HepG2 (cell line): Measurements from ENCODE around the gene RAD50. TPM values are rescaled to one million over a fixed set of nuclear protein-coding genes. Genes with fewer than 3 reads are reported as not detected.

Source experiments
- CREB1 ChIP-seq, 2 experiments: fragments of 450-650 bp in 1 of 2; IDR thresholded peaks; 2 replicates each; pipeline ENCODE4 v1.6.1; 2016 to 2017; ENCODE audit warnings: control low read depth in 1 of 2, mild to moderate bottlenecking in 1 of 2, missing compliant biosample characterization in 1 of 2, missing genetic modification characterization in 1 of 2
- EED ChIP-seq: sonication (generic); formaldehyde crosslinking; IDR thresholded peaks from 2 replicates; pipeline ENCODE4 v1.5.0; 2020; ENCODE audit warnings: mild to moderate bottlenecking, missing genetic modification reagents
- KDM5A ChIP-seq: fragments of 200-600 bp; sonication (generic); IDR thresholded peaks from 2 replicates; pipeline ENCODE4 v1.7.0; 2018; ENCODE audit warnings: antibody characterized with exemption, mild to moderate bottlenecking, low read length, borderline replicate concordance
- MXI1 ChIP-seq: IDR thresholded peaks from 3 replicates; pipeline ENCODE4 v1.6.1; 2012; ENCODE audit warnings: low read depth, low read length, inconsistent platforms, borderline replicate concordance
- NCOA2 ChIP-seq: sonication (generic); formaldehyde crosslinking; IDR thresholded peaks from 2 replicates; pipeline ENCODE4 v1.8.0; 2022; ENCODE audit warnings: inconsistent platforms
- PRMT3 ChIP-seq: sonication (generic); formaldehyde crosslinking; IDR thresholded peaks from 2 replicates; pipeline ENCODE4 v1.8.1; 2022; ENCODE audit warnings: low read depth, mild to moderate bottlenecking, moderate library complexity, missing genetic modification reagents, borderline replicate concordance
- RARA ChIP-seq: IDR thresholded peaks from 2 replicates; pipeline ENCODE4 v1.6.1; 2016; ENCODE audit warnings: missing genetic modification reagents, missing compliant biosample characterization
- RXRB ChIP-seq: IDR thresholded peaks from 2 replicates; pipeline ENCODE4 v1.6.1; 2016; ENCODE audit warnings: borderline replicate concordance, missing genetic modification reagents, missing compliant biosample characterization
- ZC3H4 ChIP-seq: sonication (generic); formaldehyde crosslinking; IDR thresholded peaks from 2 replicates; pipeline ENCODE4 v1.4.0; 2020; ENCODE audit warnings: missing genetic modification reagents, borderline replicate concordance
- polyA plus RNA-seq, 8 experiments: library from polyadenylated mRNA; depleted of rRNA in 3 of 8; stranded (reverse) in 7 of 8; unstranded in 1 of 8; fragments of >200 nt; fragmentation: Illumina TruSeq in 4 of 8; extraction: Trizol in 4 of 8; gene quantifications; 2 replicates each; pipeline versions ENCODE4 v1.2.1 to v1.2.3, GENCODE V29; 2011 to 2016; ENCODE audit warnings: low read depth in 4 of 8, missing spikeins in 1 of 8, mixed read lengths in 1 of 8; ENCODE audit not compliant: insufficient read depth in 1 of 8
- total RNA-seq, 5 experiments: library from RNA; depleted of rRNA; stranded (reverse); fragments of >200 nt; fragmentation: Illumina TruSeq; extraction: Trizol; gene quantifications; 2 replicates each; pipeline ENCODE4 v1.2.3, GENCODE V29; 2016; ENCODE audit warnings: low read depth in 1 of 5
- TF ChIP-seq, protein P1 (sequence below): sonication (generic); formaldehyde crosslinking; IDR thresholded peaks from 2 replicates; pipeline ENCODE4 v1.4.0; 2020; ENCODE audit warnings: missing genetic modification reagents, borderline replicate concordance
- TF ChIP-seq, protein P2 (sequence below): sonication (generic); formaldehyde crosslinking; IDR thresholded peaks from 2 replicates; pipeline ENCODE4 v1.4.0; 2020; ENCODE audit warnings: missing genetic modification reagents, borderline replicate concordance
- TF ChIP-seq, protein P3 (sequence below): sonication (generic); formaldehyde crosslinking; IDR thresholded peaks from 2 replicates; pipeline ENCODE4 v1.5.0; 2020; ENCODE audit warnings: mild to moderate bottlenecking, missing genetic modification reagents, borderline replicate concordance

The RAD50 gene
- total and polyA plus RNA-seq, 2 of the 13 experiments (the other 11 are each of a cell fraction or from before 2014, with no cell fraction given): 19.2 to 23.4 TPM

DNA sequence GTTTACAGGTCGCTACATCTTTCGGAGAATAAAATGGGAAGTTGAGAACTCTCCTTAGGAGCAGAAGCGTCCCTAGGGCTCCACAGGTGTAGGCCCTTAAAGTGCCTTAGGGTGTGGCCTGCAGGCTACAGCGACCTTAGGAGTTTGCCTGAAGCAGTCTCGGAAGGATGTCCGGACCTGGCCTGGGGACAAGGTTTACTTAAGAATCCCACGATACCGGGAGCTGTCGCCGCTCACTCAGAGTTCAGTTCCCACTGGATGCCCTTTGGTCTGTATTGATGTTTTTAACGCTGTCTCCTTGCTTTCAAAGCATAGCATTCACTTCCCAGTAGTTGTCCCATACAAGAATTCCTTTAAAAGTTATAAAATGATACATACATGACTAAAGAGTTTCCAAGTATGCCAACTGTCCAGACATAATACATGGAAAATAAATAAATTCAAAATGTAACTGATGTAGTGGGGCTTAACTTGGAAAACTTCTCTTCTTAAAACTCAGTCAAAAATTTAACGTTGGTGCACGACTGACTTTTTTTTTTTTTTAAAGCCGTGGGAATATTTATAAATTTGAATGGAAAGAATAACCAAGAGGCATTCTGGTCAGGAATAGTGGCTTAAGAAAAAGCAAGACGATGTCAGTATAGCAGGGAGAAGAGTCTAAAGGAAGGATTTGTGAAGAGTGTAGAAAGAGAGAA is 848 bp downstream of the RAD50 start (continued):
- TF ChIP-seq, protein P1, sequence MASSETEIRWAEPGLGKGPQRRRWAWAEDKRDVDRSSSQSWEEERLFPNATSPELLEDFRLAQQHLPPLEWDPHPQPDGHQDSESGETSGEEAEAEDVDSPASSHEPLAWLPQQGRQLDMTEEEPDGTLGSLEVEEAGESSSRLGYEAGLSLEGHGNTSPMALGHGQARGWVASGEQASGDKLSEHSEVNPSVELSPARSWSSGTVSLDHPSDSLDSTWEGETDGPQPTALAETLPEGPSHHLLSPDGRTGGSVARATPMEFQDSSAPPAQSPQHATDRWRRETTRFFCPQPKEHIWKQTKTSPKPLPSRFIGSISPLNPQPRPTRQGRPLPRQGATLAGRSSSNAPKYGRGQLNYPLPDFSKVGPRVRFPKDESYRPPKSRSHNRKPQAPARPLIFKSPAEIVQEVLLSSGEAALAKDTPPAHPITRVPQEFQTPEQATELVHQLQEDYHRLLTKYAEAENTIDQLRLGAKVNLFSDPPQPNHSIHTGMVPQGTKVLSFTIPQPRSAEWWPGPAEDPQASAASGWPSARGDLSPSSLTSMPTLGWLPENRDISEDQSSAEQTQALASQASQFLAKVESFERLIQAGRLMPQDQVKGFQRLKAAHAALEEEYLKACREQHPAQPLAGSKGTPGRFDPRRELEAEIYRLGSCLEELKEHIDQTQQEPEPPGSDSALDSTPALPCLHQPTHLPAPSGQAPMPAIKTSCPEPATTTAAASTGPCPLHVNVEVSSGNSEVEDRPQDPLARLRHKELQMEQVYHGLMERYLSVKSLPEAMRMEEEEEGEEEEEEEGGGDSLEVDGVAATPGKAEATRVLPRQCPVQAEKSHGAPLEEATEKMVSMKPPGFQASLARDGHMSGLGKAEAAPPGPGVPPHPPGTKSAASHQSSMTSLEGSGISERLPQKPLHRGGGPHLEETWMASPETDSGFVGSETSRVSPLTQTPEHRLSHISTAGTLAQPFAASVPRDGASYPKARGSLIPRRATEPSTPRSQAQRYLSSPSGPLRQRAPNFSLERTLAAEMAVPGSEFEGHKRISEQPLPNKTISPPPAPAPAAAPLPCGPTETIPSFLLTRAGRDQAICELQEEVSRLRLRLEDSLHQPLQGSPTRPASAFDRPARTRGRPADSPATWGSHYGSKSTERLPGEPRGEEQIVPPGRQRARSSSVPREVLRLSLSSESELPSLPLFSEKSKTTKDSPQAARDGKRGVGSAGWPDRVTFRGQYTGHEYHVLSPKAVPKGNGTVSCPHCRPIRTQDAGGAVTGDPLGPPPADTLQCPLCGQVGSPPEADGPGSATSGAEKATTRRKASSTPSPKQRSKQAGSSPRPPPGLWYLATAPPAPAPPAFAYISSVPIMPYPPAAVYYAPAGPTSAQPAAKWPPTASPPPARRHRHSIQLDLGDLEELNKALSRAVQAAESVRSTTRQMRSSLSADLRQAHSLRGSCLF (CRISPR knock-in tag): no peak
- TF ChIP-seq KDM5A (peak; percentile 24; the same call in 1 of the 2 replicates), CREB1 (IDR thresholded peaks at IDR 0.05) (no peak), CREB1 (CRISPR knock-in tag; IDR thresholded peaks at IDR 0.05) (peak; percentile 34; the same call in 1 of the 2 replicates), RXRB (CRISPR knock-in tag) (peak; percentile 66), MXI1 (peak; percentile 49; the same call in 1 of the 3 replicates), ZC3H4 (CRISPR knock-in tag) (peak; percentile 60; the same call in 1 of the 2 replicates), EED (CRISPR knock-in tag) (no peak), RARA (CRISPR knock-in tag) (peak; percentile 79), NCOA2 (0 out of 2 replicates have a peak, but pooled peaks have one; percentile 10), PRMT3 (CRISPR knock-in tag) (no peak)
- TF ChIP-seq, protein P2, sequence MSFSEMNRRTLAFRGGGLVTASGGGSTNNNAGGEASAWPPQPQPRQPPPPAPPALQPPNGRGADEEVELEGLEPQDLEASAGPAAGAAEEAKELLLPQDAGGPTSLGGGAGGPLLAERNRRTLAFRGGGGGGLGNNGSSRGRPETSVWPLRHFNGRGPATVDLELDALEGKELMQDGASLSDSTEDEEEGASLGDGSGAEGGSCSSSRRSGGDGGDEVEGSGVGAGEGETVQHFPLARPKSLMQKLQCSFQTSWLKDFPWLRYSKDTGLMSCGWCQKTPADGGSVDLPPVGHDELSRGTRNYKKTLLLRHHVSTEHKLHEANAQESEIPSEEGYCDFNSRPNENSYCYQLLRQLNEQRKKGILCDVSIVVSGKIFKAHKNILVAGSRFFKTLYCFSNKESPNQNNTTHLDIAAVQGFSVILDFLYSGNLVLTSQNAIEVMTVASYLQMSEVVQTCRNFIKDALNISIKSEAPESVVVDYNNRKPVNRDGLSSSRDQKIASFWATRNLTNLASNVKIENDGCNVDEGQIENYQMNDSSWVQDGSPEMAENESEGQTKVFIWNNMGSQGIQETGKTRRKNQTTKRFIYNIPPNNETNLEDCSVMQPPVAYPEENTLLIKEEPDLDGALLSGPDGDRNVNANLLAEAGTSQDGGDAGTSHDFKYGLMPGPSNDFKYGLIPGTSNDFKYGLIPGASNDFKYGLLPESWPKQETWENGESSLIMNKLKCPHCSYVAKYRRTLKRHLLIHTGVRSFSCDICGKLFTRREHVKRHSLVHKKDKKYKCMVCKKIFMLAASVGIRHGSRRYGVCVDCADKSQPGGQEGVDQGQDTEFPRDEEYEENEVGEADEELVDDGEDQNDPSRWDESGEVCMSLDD (CRISPR knock-in tag): no peak
- TF ChIP-seq, protein P3, sequence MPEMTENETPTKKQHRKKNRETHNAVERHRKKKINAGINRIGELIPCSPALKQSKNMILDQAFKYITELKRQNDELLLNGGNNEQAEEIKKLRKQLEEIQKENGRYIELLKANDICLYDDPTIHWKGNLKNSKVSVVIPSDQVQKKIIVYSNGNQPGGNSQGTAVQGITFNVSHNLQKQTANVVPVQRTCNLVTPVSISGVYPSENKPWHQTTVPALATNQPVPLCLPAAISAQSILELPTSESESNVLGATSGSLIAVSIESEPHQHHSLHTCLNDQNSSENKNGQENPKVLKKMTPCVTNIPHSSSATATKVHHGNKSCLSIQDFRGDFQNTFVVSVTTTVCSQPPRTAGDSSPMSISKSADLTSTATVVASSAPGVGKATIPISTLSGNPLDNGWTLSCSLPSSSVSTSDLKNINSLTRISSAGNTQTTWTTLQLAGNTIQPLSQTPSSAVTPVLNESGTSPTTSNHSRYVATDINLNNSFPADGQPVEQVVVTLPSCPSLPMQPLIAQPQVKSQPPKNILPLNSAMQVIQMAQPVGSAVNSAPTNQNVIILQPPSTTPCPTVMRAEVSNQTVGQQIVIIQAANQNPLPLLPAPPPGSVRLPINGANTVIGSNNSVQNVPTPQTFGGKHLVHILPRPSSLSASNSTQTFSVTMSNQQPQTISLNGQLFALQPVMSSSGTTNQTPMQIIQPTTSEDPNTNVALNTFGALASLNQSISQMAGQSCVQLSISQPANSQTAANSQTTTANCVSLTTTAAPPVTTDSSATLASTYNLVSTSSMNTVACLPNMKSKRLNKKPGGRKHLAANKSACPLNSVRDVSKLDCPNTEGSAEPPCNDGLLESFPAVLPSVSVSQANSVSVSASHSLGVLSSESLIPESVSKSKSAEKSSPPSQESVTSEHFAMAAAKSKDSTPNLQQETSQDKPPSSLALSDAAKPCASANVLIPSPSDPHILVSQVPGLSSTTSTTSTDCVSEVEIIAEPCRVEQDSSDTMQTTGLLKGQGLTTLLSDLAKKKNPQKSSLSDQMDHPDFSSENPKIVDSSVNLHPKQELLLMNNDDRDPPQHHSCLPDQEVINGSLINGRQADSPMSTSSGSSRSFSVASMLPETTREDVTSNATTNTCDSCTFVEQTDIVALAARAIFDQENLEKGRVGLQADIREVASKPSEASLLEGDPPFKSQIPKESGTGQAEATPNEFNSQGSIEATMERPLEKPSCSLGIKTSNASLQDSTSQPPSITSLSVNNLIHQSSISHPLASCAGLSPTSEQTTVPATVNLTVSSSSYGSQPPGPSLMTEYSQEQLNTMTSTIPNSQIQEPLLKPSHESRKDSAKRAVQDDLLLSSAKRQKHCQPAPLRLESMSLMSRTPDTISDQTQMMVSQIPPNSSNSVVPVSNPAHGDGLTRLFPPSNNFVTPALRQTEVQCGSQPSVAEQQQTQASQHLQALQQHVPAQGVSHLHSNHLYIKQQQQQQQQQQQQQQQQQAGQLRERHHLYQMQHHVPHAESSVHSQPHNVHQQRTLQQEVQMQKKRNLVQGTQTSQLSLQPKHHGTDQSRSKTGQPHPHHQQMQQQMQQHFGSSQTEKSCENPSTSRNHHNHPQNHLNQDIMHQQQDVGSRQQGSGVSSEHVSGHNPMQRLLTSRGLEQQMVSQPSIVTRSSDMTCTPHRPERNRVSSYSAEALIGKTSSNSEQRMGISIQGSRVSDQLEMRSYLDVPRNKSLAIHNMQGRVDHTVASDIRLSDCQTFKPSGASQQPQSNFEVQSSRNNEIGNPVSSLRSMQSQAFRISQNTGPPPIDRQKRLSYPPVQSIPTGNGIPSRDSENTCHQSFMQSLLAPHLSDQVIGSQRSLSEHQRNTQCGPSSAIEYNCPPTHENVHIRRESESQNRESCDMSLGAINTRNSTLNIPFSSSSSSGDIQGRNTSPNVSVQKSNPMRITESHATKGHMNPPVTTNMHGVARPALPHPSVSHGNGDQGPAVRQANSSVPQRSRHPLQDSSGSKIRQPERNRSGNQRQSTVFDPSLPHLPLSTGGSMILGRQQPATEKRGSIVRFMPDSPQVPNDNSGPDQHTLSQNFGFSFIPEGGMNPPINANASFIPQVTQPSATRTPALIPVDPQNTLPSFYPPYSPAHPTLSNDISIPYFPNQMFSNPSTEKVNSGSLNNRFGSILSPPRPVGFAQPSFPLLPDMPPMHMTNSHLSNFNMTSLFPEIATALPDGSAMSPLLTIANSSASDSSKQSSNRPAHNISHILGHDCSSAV (CRISPR knock-in tag): no peak
